Fibroblast of lung (primary cell): ENCODE data around the gene POFUT2. TPM values are rescaled to one million over a fixed set of nuclear protein-coding genes. Genes with fewer than 3 reads are reported as not detected.
A peak's percentile ranks its signal among the peaks of the same experiment; 100 is the strongest.

ENCODE experiments used
- DNase-seq, 2 donors: peaks; one replicate each; pipeline versions ENCODE4 v3.0.0 to v3.0.0-alpha.2; 2010; ENCODE audit warnings: low read depth in 2 of 2
- H2AFZ ChIP-seq: 2 replicates; pipeline ENCODE4 v1.5.1; 2012; ENCODE audit warnings: low read length, control low read depth, inconsistent platforms
- H3K27ac ChIP-seq: 2 replicates; pipeline ENCODE4 v1.5.1; 2011; ENCODE audit warnings: low read length, control low read depth; ENCODE audit not compliant: insufficient read depth
- H3K27me3 ChIP-seq: 2 replicates; pipeline ENCODE4 v1.5.1; 2011; ENCODE audit warnings: mild to moderate bottlenecking, low read length; ENCODE audit not compliant: control insufficient read depth, insufficient read depth
- H3K36me3 ChIP-seq: 2 replicates; pipeline ENCODE4 v1.5.1; 2011; ENCODE audit warnings: low read length; ENCODE audit not compliant: control insufficient read depth, insufficient read depth
- H3K4me1 ChIP-seq: 2 replicates; pipeline ENCODE4 v1.5.1; 2011; ENCODE audit warnings: low read length; ENCODE audit not compliant: control insufficient read depth, insufficient read depth; ENCODE audit errors: extremely low read depth
- H3K4me2 ChIP-seq: 2 replicates; pipeline ENCODE4 v1.5.1; 2011; ENCODE audit warnings: low read length, control low read depth; ENCODE audit not compliant: insufficient read depth; ENCODE audit errors: extremely low read depth
- H3K4me3 ChIP-seq, 4 experiments: fragments of 200-600 bp in 1 of 4; sonication (generic) in 1 of 4; replicated peaks in 1 of 4; 2 replicates each; pipeline ENCODE4 v1.5.1; 2011 to 2016; ENCODE audit warnings: low read length in 4 of 4, low read depth in 3 of 4, mild to moderate bottlenecking in 3 of 4, control low read depth in 2 of 4, inconsistent platforms in 1 of 4, mixed read lengths in 1 of 4; ENCODE audit not compliant: insufficient read depth in 1 of 4; ENCODE audit errors: control extremely low read depth in 1 of 4
- H3K79me2 ChIP-seq: 2 replicates; pipeline ENCODE4 v1.5.1; 2012; ENCODE audit warnings: mild to moderate bottlenecking, low read length, inconsistent platforms; ENCODE audit not compliant: control insufficient read depth, insufficient read depth
- H3K9ac ChIP-seq: 2 replicates; pipeline ENCODE4 v1.5.1; 2011; ENCODE audit warnings: mild to moderate bottlenecking, low read length, control low read depth; ENCODE audit not compliant: insufficient read depth
- H3K9me3 ChIP-seq: 2 replicates; pipeline ENCODE4 v1.5.1; 2012; ENCODE audit warnings: low read depth, low read length; ENCODE audit not compliant: control insufficient read depth, insufficient read depth
- H4K20me1 ChIP-seq: 2 replicates; pipeline ENCODE4 v1.5.1; 2011; ENCODE audit warnings: low read length; ENCODE audit not compliant: control insufficient read depth, insufficient read depth; ENCODE audit errors: extremely low read depth
- CTCF ChIP-seq, 2 donors: IDR thresholded peaks in 1 of 2; conservative IDR thresholded peaks in 1 of 2; 1 replicate in 1 of 2; 2 replicates in 1 of 2; pipeline ENCODE4 v1.5.1; 2011 to 2012; ENCODE audit warnings: low read length in 2 of 2, control low read depth in 1 of 2, inconsistent platforms in 1 of 2, low read depth in 1 of 2, mild to moderate bottlenecking in 1 of 2
- EZH2 ChIP-seq: IDR thresholded peaks from 2 replicates; pipeline ENCODE4 v1.5.1; 2012; ENCODE audit warnings: low read length, control low read depth, mild to moderate bottlenecking; ENCODE audit errors: missing control alignments
- polyA plus RNA-seq, 2 donors: library from polyadenylated mRNA; depleted of rRNA in 1 of 2; stranded (reverse) in 1 of 2; unstranded in 1 of 2; fragments of >200 nt; gene quantifications; 2 replicates each; pipeline ENCODE4 v1.2.1, GENCODE V29; 2011 to 2012; ENCODE audit warnings: missing spikeins in 1 of 2
- total RNA-seq: library from RNA; depleted of rRNA; stranded (reverse); fragments of >200 nt; gene quantifications from 2 replicates; pipeline ENCODE4 v1.2.1, GENCODE V29; 2014

POFUT2 gene
- total and polyA plus RNA-seq, 2 donors (not counting 1 experiment from before 2014, with no cell fraction given), result 56.0 to 60.3 TPM

GRCh38 chr21:45330075-45330781 lies 42.5 kb upstream of the POFUT2 start:
- Histone ChIP-seq H3K27me3 (no peaks in the 10 kb centered on the region), H3K4me3 (no peak overlapping the region), H3K27ac (peak overlapping the region; percentile 66), H3K4me2 (peak overlapping the region; percentile 63), H3K36me3 (no peaks in the 10 kb centered on the region), H2AFZ (no peak overlapping the region), H3K4me1 (peaks cover 12% of the 10 kb centered on the region), H3K9ac (peak overlapping the region; percentile 32), H3K79me2 (no peaks in the 10 kb centered on the region), H4K20me1 (no peaks in the 10 kb centered on the region), H3K9me3 (no peaks in the 10 kb centered on the region)
- TF ChIP-seq EZH2 (no peak), CTCF (conservative IDR thresholded peaks at IDR 0.05 in 1 of 2, IDR thresholded peaks at IDR 0.05 in 1 of 2; ENCODE audit: low read depth in 1 of 2, low read length in 2 of 2) (no peak)
- peak; percentile 85 to 87 for DNase-seq

DNA sequence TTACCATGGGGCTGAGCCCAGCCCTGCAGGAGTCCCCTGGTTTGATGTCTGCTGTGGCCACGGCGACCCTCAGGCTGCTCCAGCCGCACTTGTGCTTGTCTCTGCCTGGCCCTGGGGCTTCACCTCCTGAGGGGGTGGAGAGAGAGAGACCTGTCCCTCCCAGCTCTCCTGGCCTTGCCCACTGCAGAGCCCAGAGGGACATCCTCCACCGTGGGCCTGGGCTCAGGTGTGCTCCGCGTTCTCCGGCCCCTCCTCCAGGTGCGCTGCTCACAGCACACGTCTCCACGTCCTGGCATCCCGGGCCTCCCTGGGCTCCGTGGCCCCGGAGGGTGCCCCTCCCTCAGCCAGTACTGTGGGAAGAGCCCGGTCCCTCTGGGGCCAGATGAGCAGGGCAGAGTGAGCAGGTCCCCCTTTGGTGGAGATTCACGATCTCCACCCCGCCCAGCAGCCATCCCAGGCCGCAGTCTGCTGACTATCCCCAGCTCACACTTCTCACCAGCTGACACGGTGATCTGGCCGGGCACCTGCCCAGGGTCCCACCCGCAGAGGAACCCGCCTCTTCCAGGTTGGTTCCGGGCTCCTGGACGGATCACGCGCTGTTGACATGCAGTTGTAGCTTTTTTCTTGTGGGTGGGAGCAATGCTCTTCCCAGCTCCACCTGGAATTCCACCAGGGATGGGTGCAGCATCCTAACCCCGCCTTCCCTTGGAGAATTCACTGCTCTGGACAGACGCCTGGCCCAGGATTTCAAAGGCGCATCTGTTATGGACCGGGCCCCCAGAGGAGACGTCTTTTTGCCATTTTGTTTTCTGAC lies 41.8 kb upstream of the POFUT2 start:
- Histone ChIP-seq H3K9me3 (no peaks in the 10 kb centered on the region), H3K9ac (no peak overlapping the region), H3K4me2 (peak overlapping the region; percentile 63), H2AFZ (no peak overlapping the region), H3K27ac (peak overlapping the region; percentile 66), H3K27me3 (no peaks in the 10 kb centered on the region), H3K79me2 (no peaks in the 10 kb centered on the region), H3K4me1 (peaks cover 14% of the 10 kb centered on the region), H4K20me1 (no peaks in the 10 kb centered on the region), H3K36me3 (no peaks in the 10 kb centered on the region), H3K4me3 (no peak overlapping the region)
- no peak for DNase-seq
- TF ChIP-seq EZH2 (no peak), CTCF (conservative IDR thresholded peaks at IDR 0.05 in 1 of 2, IDR thresholded peaks at IDR 0.05 in 1 of 2; ENCODE audit: low read depth in 1 of 2, low read length in 2 of 2) (no peak)
